Measurements from ENCODE around the gene IQGAP1. TPM values are rescaled to one million over a fixed set of nuclear protein-coding genes. Genes with fewer than 3 reads are reported as not detected.

Gene IQGAP1
- total and polyA plus RNA-seq, 4 donors = 9.2 to 50.1 (median 24.5) TPM

- Histone ChIP-seq H3K36me3 (ENCODE audit: control insufficient read depth in 4 of 4, insufficient read depth in 3 of 4, low read depth in 1 of 4, low read length in 3 of 4) (peaks cover 0 to 7% (median under 1%) of the 10 kb centered on the region in 4 donors), H3K4me3 (ENCODE audit: low read depth in 1 of 3, low read length in 3 of 3) (no peak overlapping the region), H3K9me3 (ENCODE audit: control insufficient read depth in 4 of 4, low read length in 3 of 4) (no peaks in the 10 kb centered on the region), H3K27ac (ENCODE audit: low read depth in 1 of 2, low read length in 2 of 2) (no peak overlapping the region), H3K4me1 (ENCODE audit: control insufficient read depth in 4 of 4, insufficient read depth in 4 of 4, low read length in 3 of 4) (no peaks in the 10 kb centered on the region), H3K9ac (ENCODE audit: low read depth in 1 of 2, low read length in 2 of 2) (no peak overlapping the region), H3K27me3 (ENCODE audit: control insufficient read depth in 4 of 4, insufficient read depth in 4 of 4, low read length in 3 of 4) (no peaks in the 10 kb centered on the region)
- TF ChIP-seq YY1 (IDR thresholded peaks at IDR 0.05) (no peak), RXRA (IDR thresholded peaks at IDR 0.05) (no peak), REST (IDR thresholded peaks at IDR 0.05) (no peak), GABPA (IDR thresholded peaks at IDR 0.05 in 1 of 2, conservative IDR thresholded peaks at IDR 0.05 in 1 of 2) (no peak), HNF4A (conservative IDR thresholded peaks at IDR 0.05) (no peak), EGR1 (IDR thresholded peaks at IDR 0.05; ENCODE audit: low read depth in 2 of 2) (no peak), ATF3 (IDR thresholded peaks at IDR 0.05) (no peak), NR2F2 (IDR thresholded peaks at IDR 0.05) (no peak), RAD21 (IDR thresholded peaks at IDR 0.05) (no peak), HNF4G (IDR thresholded peaks at IDR 0.05) (no peak), ZBTB33 (IDR thresholded peaks at IDR 0.05) (no peak), SP1 (IDR thresholded peaks at IDR 0.05) (no peak), TAF1 (conservative IDR thresholded peaks at IDR 0.05) (no peak), CTCF (IDR thresholded peaks at IDR 0.05; ENCODE audit: low read depth, low read length, missing input control) (no peak), FOXA2 (IDR thresholded peaks at IDR 0.05) (no peak)
- WGBS = 81% methylated on average over 1 of the region's 1 CpG
- DNase-seq (ENCODE audit: low spot score) = no peak
These were observed 47.8 kb downstream of the IQGAP1 start for GRCh38 chr15:90435652-90436337.

GRCh38 chr15:90436952-90437351, 48.9 kb downstream of the IQGAP1 start:
- 82% methylated on average over 4 of the region's 4 CpGs for WGBS
- no peaks in the 10 kb centered on the region for H3K4me1 ChIP-seq (ENCODE audit: control insufficient read depth in 4 of 4, insufficient read depth in 4 of 4, low read length in 3 of 4)
- no peaks in the 10 kb centered on the region for H3K9me3 ChIP-seq (ENCODE audit: control insufficient read depth in 4 of 4, low read length in 3 of 4)
- H3K4me3 ChIP-seq (ENCODE audit: low read depth in 1 of 3, low read length in 3 of 3) = no peak overlapping the region
- no peaks in the 10 kb centered on the region for H3K27me3 ChIP-seq (ENCODE audit: control insufficient read depth in 4 of 4, insufficient read depth in 4 of 4, low read length in 3 of 4)
- H3K27ac ChIP-seq (ENCODE audit: low read depth in 1 of 2, low read length in 2 of 2) = no peak overlapping the region
- no peak overlapping the region for H3K9ac ChIP-seq (ENCODE audit: low read depth in 1 of 2, low read length in 2 of 2)
- no peak for DNase-seq (ENCODE audit: low spot score)
- H3K36me3 ChIP-seq (ENCODE audit: control insufficient read depth in 4 of 4, insufficient read depth in 3 of 4, low read depth in 1 of 4, low read length in 3 of 4) = peaks cover 0 to 7% (median under 1%) of the 10 kb centered on the region in 4 donors
- TF ChIP-seq RXRA (IDR thresholded peaks at IDR 0.05) = no peak
- TF ChIP-seq HNF4G (IDR thresholded peaks at IDR 0.05) = no peak
- no peak for TF ChIP-seq CTCF (IDR thresholded peaks at IDR 0.05; ENCODE audit: low read depth, low read length, missing input control)
- TF ChIP-seq REST (IDR thresholded peaks at IDR 0.05) = no peak
- no peak for TF ChIP-seq JUND (IDR thresholded peaks at IDR 0.05)
- no peak for TF ChIP-seq MAX (IDR thresholded peaks at IDR 0.05)

Measured in liver (tissue), 9 donors.